GM23338 (cell line): ENCODE data around the gene MRPS10. TPM values are rescaled to one million over a fixed set of nuclear protein-coding genes. Genes with fewer than 3 reads are reported as not detected.

Experiments used
- ATAC-seq: fragments of 200-7000 bp; cut with Tn5 transposase; 3 replicates; pipeline ENCODE4 v1.9.1; 2020
- DNase-seq: peaks from one replicate; pipeline ENCODE4 v3.0.0-alpha.2; 2015; ENCODE audit warnings: low spot score
- H2AFZ ChIP-seq: fragments of 200-600 bp; sonication (generic); 2 replicates; pipeline ENCODE4 v1.8.0; 2016; ENCODE audit warnings: antibody characterized with exemption, mild to moderate bottlenecking, moderate library complexity
- H3F3A ChIP-seq: fragments of 200-600 bp; sonication (generic); replicated peaks from 2 replicates; pipeline ENCODE4 v1.8.0; 2017; ENCODE audit warnings: antibody characterized with exemption, mixed run types, low read depth
- H3K27ac ChIP-seq: fragments of 200-600 bp; sonication (generic); 2 replicates; pipeline ENCODE4 v1.6.1; 2016; ENCODE audit warnings: low read depth
- H3K27me3 ChIP-seq: fragments of 200-600 bp; sonication (generic); 2 replicates; pipeline ENCODE4 v1.8.0; 2016; ENCODE audit warnings: mild to moderate bottlenecking, mixed run types, moderate library complexity; ENCODE audit not compliant: insufficient read depth
- H3K36me3 ChIP-seq: fragments of 200-600 bp; sonication (generic); 2 replicates; pipeline ENCODE4 v1.8.0; 2016; ENCODE audit warnings: mild to moderate bottlenecking; ENCODE audit not compliant: insufficient read depth
- H3K4me1 ChIP-seq: fragments of 200-600 bp; sonication (generic); 2 replicates; pipeline ENCODE4 v1.8.0; 2016; ENCODE audit warnings: mild to moderate bottlenecking, moderate library complexity; ENCODE audit not compliant: insufficient read depth
- H3K4me2 ChIP-seq: fragments of 200-600 bp; sonication (generic); 2 replicates; pipeline ENCODE4 v1.7.1; 2017; ENCODE audit warnings: mixed run types
- H3K4me3 ChIP-seq: fragments of 200-600 bp; sonication (generic); 2 replicates; pipeline ENCODE4 v1.6.1; 2016; ENCODE audit warnings: mixed run types
- H3K79me2 ChIP-seq: fragments of 200-600 bp; sonication (generic); replicated peaks from 2 replicates; pipeline ENCODE4 v1.8.0; 2017; ENCODE audit warnings: mild to moderate bottlenecking; ENCODE audit not compliant: insufficient read depth
- H3K9me2 ChIP-seq: fragments of 200-600 bp; sonication (generic); 2 replicates; pipeline ENCODE4 v1.8.0; 2017; ENCODE audit not compliant: insufficient read depth
- H4K20me1 ChIP-seq: fragments of 200-600 bp; sonication (generic); replicated peaks from 2 replicates; pipeline ENCODE4 v1.8.0; 2017; ENCODE audit warnings: mild to moderate bottlenecking; ENCODE audit not compliant: insufficient read depth
- H3K27ac Mint-ChIP-seq: 2 replicates; pipeline ENCODE4 v1.8.0; 2020; ENCODE audit warnings: inconsistent platforms, mild to moderate bottlenecking, moderate library complexity, mixed read lengths
- H3K27me3 Mint-ChIP-seq: 3 replicates; pipeline ENCODE4 v1.8.0; 2022; ENCODE audit warnings: low read depth, mild to moderate bottlenecking, moderate library complexity, mixed read lengths, inconsistent platforms; ENCODE audit not compliant: insufficient read depth, poor library complexity
- H3K36me3 Mint-ChIP-seq: 3 replicates; pipeline ENCODE4 v1.8.0; 2021; ENCODE audit warnings: low read depth, mild to moderate bottlenecking, inconsistent platforms, moderate library complexity, mixed read lengths
- H3K4me1 Mint-ChIP-seq: 3 replicates; pipeline ENCODE4 v1.8.0; 2020; ENCODE audit warnings: mild to moderate bottlenecking, inconsistent platforms, mixed read lengths
- H3K4me3 Mint-ChIP-seq: 3 replicates; pipeline ENCODE4 v1.8.0; 2021; ENCODE audit warnings: moderate library complexity, mild to moderate bottlenecking, inconsistent platforms, mixed read lengths
- H3K9me3 Mint-ChIP-seq: 3 replicates; pipeline ENCODE4 v1.8.0; 2020; ENCODE audit warnings: moderate library complexity, mild to moderate bottlenecking, inconsistent platforms, mixed read lengths
- EZH2phosphoT487 ChIP-seq: fragments of 200-600 bp; sonication (generic); IDR thresholded peaks from one replicate; pipeline ENCODE4 v1.8.1; 2018; ENCODE audit warnings: antibody characterized with exemption; ENCODE audit not compliant: unreplicated experiment
- JUNB ChIP-seq: IDR thresholded peaks from one replicate; pipeline ENCODE4 v1.6.1; 2016; ENCODE audit warnings: antibody characterized with exemption; ENCODE audit not compliant: unreplicated experiment
- NANOG ChIP-seq: IDR thresholded peaks from 2 replicates; pipeline ENCODE4 v1.6.1; 2016; ENCODE audit warnings: antibody characterized with exemption, borderline replicate concordance
- REST ChIP-seq: IDR thresholded peaks from one replicate; pipeline ENCODE4 v1.6.1; 2018; ENCODE audit warnings: antibody characterized with exemption; ENCODE audit not compliant: unreplicated experiment
- STAT1 ChIP-seq: IDR thresholded peaks from one replicate; pipeline ENCODE4 v1.6.1; 2016; ENCODE audit warnings: antibody characterized with exemption; ENCODE audit not compliant: unreplicated experiment
- ZNF114 ChIP-seq: fragments of 250-450 bp; sonication (Bioruptor Pico); IDR thresholded peaks from 2 replicates; pipeline ENCODE4 v1.5.0; 2020; ENCODE audit warnings: mild to moderate bottlenecking, moderate library complexity
- ZNF462 ChIP-seq: fragments of 250-450 bp; sonication (Bioruptor Pico); IDR thresholded peaks from 2 replicates; pipeline ENCODE4 v1.5.0; 2020; ENCODE audit warnings: mild to moderate bottlenecking, moderate library complexity
- polyA plus RNA-seq: library from polyadenylated mRNA; unstranded; fragments of >200 nt; fragmentation: Nextera tagmentation; extraction: Ambion mirVana; gene quantifications from 2 replicates; pipeline ENCODE4 v1.2.1, GENCODE V29; 2016
- total RNA-seq: library from RNA; depleted of rRNA; stranded (reverse); fragments of >200 nt; shearing (Covaris generic); gene quantifications from 2 replicates; pipeline ENCODE4 v1.2.3, GENCODE V29; 2014

MRPS10 gene
- total and polyA plus RNA-seq, 2 experiments from 2014 or later: 36.2 to 42.7 TPM

DNA sequence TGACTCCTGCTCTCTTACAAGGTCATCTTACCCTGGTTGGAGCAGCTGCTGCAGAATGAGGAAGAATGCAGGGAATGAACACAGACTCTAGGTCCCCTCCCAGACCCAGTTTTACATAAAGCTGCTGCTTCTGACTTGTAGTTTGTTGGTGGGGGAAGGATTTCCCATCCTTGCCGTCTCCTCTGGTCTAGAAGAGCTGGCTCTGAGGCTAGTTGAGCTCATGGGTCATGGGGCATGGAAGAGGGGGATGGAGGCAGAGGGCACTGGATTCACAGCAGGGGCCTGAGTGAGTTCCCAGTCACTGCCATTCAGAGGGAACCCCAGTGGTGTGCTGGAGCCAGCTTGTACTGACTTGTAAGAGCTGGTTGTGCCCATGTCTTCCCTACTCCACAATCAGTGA, 53.7 kb downstream of the MRPS10 start:
- Mint-ChIP-seq H3K9me3 (no peaks in the 10 kb centered on the region), H3K27me3 (peaks cover 19% of the 10 kb centered on the region), H3K4me1 (peaks cover 55% of the 10 kb centered on the region), H3K4me3 (no peak overlapping the region), H3K36me3 (no peaks in the 10 kb centered on the region; the same call in 2 of the 3 replicates), H3K27ac (no peak overlapping the region)
- H3K4me1 ChIP-seq: peaks cover 6% of the 10 kb centered on the region; the same call in 1 of the 2 replicates
- H3K4me2 ChIP-seq: peak overlapping the region; percentile 45; the same call in 1 of the 2 replicates
- H3K4me3 ChIP-seq: no peak overlapping the region
- ATAC-seq: no peak; the same call in 2 of the 3 replicates
- no peak overlapping the region for H3K27ac ChIP-seq
- DNase-seq: peak; percentile 52
- H4K20me1 ChIP-seq: no peaks in the 10 kb centered on the region
- no peaks in the 10 kb centered on the region for H3K9me2 ChIP-seq
- no peaks in the 10 kb centered on the region for H3K36me3 ChIP-seq
- H2AFZ ChIP-seq: 0 out of 2 replicates have a peak overlapping the region, but pooled peaks have one; percentile 24
- H3K27me3 ChIP-seq: no peaks in the 10 kb centered on the region
- TF ChIP-seq ZNF462 (CRISPR knock-in tag) (no peak), ZNF114 (no peak), NANOG (no peak), EZH2phosphoT487 (no peak), JUNB (no peak), STAT1 (no peak), REST (no peak)
- H3F3A ChIP-seq: no peaks in the 10 kb centered on the region; the same call in 1 of the 2 replicates
- H3K79me2 ChIP-seq: no peaks in the 10 kb centered on the region
